ENCODE data around the gene ARHGAP10. TPM values are rescaled to one million over a fixed set of nuclear protein-coding genes. Genes with fewer than 3 reads are reported as not detected.
A peak's percentile ranks its signal among the peaks of the same experiment; 100 is the strongest.

ARHGAP10 gene
- total RNA-seq, 4 donors from 2014 or later: 186 to 296 (median 192) TPM

GRCh38 chr4:148061795-148062194 is 329.9 kb downstream of the ARHGAP10 start:
- TF ChIP-seq POLR2AphosphoS5 (IDR thresholded peaks at IDR 0.05) (peak in 1 of 2 donors; percentile 2), POLR2A (IDR thresholded peaks at IDR 0.05; ENCODE audit: low read depth) (no peak)

GRCh38 chr4:148062301-148062950 is 330.5 kb downstream of the ARHGAP10 start:
- Histone ChIP-seq H3K27me3 (no peaks in the 10 kb centered on the region), H3K36me3 (peaks cover 21 to 51% (median 35%) of the 10 kb centered on the region in 4 donors), H3K9me3 (no peaks in the 10 kb centered on the region), H3K4me1 (peaks cover 28 to 62% (median 53%) of the 10 kb centered on the region in 4 donors), H3K4me3 (no peak overlapping the region), H3K27ac (replicated peaks in 1 of 4) (no peak overlapping the region)
- TF ChIP-seq POLR2AphosphoS5 (IDR thresholded peaks at IDR 0.05): no peak
- no peak for TF ChIP-seq EP300 (IDR thresholded peaks at IDR 0.05)
- 92% methylated on average over 10 of the region's 10 CpGs for WGBS
- no peak for DNase-seq (ENCODE audit: extremely low spot score)
- intact Hi-C loops (cut with DNase I): no loop called here

More at GRCh38 chr4:148061795-148062194, 329.9 kb downstream of the ARHGAP10 start:
- H3K27ac ChIP-seq (replicated peaks in 1 of 4): no peak overlapping the region
- H3K4me3 ChIP-seq: no peak overlapping the region
- no peaks in the 10 kb centered on the region for H3K27me3 ChIP-seq
- H3K9me3 ChIP-seq: no peaks in the 10 kb centered on the region
- no peak for DNase-seq (ENCODE audit: extremely low spot score)
- peaks cover 19 to 51% (median 35%) of the 10 kb centered on the region in 4 donors for H3K36me3 ChIP-seq
- H3K4me1 ChIP-seq: peaks cover 22 to 62% (median 53%) of the 10 kb centered on the region in 4 donors
- WGBS: 74% methylated on average over 8 of the region's 8 CpGs
- intact Hi-C loops (cut with DNase I): no loop called here

- Histone ChIP-seq H3K27ac (replicated peaks in 1 of 4) (no peak overlapping the region), H3K27me3 (no peaks in the 10 kb centered on the region), H3K9me3 (no peaks in the 10 kb centered on the region), H3K4me1 (peaks cover 35 to 64% (median 49%) of the 10 kb centered on the region in 4 donors), H3K4me3 (no peak overlapping the region), H3K36me3 (peaks cover 21 to 47% (median 35%) of the 10 kb centered on the region in 4 donors)
- DNase-seq (ENCODE audit: extremely low spot score): no peak
- WGBS: 94% methylated on average over 9 of the region's 9 CpGs
- TF ChIP-seq EP300 (IDR thresholded peaks at IDR 0.05): no peak
- no peak for TF ChIP-seq CTCF (IDR thresholded peaks at IDR 0.05)
- no peak for TF ChIP-seq POLR2A (IDR thresholded peaks at IDR 0.05; ENCODE audit: low read depth)
- no peak for TF ChIP-seq POLR2AphosphoS5 (IDR thresholded peaks at IDR 0.05)
- intact Hi-C loops (cut with DNase I): no loop called here
Observed at GRCh38 chr4:148064451-148064850, 332.6 kb downstream of the ARHGAP10 start.

GRCh38 chr4:148065075-148065474 is 333.2 kb downstream of the ARHGAP10 start:
- WGBS: 65% methylated on average over 5 of the region's 5 CpGs
- DNase-seq (ENCODE audit: extremely low spot score): no peak
- Histone ChIP-seq H3K4me1 (peaks cover 41 to 70% (median 51%) of the 10 kb centered on the region in 4 donors), H3K36me3 (peaks cover 22 to 47% (median 35%) of the 10 kb centered on the region in 4 donors), H3K9me3 (no peaks in the 10 kb centered on the region), H3K27ac (replicated peaks in 1 of 4) (no peak overlapping the region), H3K4me3 (no peak overlapping the region), H3K27me3 (no peaks in the 10 kb centered on the region)
- intact Hi-C loops (cut with DNase I): no loop called here
- TF ChIP-seq EP300 (IDR thresholded peaks at IDR 0.05): no peak
- no peak for TF ChIP-seq POLR2AphosphoS5 (IDR thresholded peaks at IDR 0.05)
- TF ChIP-seq POLR2A (IDR thresholded peaks at IDR 0.05; ENCODE audit: low read depth): no peak
- no peak for TF ChIP-seq CTCF (IDR thresholded peaks at IDR 0.05)

- intact Hi-C loops (cut with DNase I): no loop called here
- Histone ChIP-seq H3K4me1 (peaks cover 37 to 67% (median 45%) of the 10 kb centered on the region in 4 donors), H3K4me3 (no peak overlapping the region), H3K27me3 (no peaks in the 10 kb centered on the region), H3K36me3 (peaks cover 32 to 55% (median 46%) of the 10 kb centered on the region in 4 donors), H3K27ac (replicated peaks in 1 of 4) (no peak overlapping the region), H3K9me3 (no peaks in the 10 kb centered on the region)
- TF ChIP-seq POLR2AphosphoS5 (IDR thresholded peaks at IDR 0.05) (no peak), EP300 (IDR thresholded peaks at IDR 0.05) (no peak), CTCF (IDR thresholded peaks at IDR 0.05) (no peak)
- DNase-seq (ENCODE audit: extremely low spot score): no peak
- 76% methylated on average over 4 of the region's 6 CpGs for WGBS
Observed at GRCh38 chr4:148067301-148067916, 335.5 kb downstream of the ARHGAP10 start.

All from esophagus muscularis mucosa (tissue), 4 donors.